Progenitor cell of endocrine pancreas (in vitro differentiated cells): Measurements from ENCODE around the gene UBTD1. TPM values are rescaled to one million over a fixed set of nuclear protein-coding genes. Genes with fewer than 3 reads are reported as not detected.
"Not testable (repeated sequence)": the region's sequence is repeated elsewhere in the genome, so short reads cannot be mapped to it uniquely, and the experiment has no call there.

Experiments
- DNase-seq: peaks from one replicate; pipeline ENCODE4 v3.0.0; 2021; ENCODE audit warnings: low spot score; ENCODE audit not compliant: unreplicated experiment
- H3K27ac Mint-ChIP-seq: 2 replicates; pipeline ENCODE4 v1.8.0; 2021; ENCODE audit warnings: mild to moderate bottlenecking, moderate library complexity, mixed read lengths
- H3K27me3 Mint-ChIP-seq: 2 replicates; pipeline ENCODE4 v1.8.0; 2021; ENCODE audit warnings: mixed read lengths
- H3K36me3 Mint-ChIP-seq: 2 replicates; pipeline ENCODE4 v1.8.0; 2022; ENCODE audit warnings: mixed read lengths; ENCODE audit not compliant: insufficient read depth
- H3K4me1 Mint-ChIP-seq: 2 replicates; pipeline ENCODE4 v1.8.0; 2021; ENCODE audit warnings: low read depth, mixed read lengths
- H3K4me3 Mint-ChIP-seq: 2 replicates; pipeline ENCODE4 v1.8.0; 2021; ENCODE audit warnings: low read depth, mild to moderate bottlenecking, moderate library complexity, mixed read lengths
- H3K9me3 Mint-ChIP-seq: 2 replicates; pipeline ENCODE4 v1.8.0; 2021; ENCODE audit warnings: low read depth, mixed read lengths
- total RNA-seq: library from RNA; stranded (reverse); gene quantifications from 2 replicates; pipeline ENCODE4 v1.2.1, GENCODE V29; 2021
- TF ChIP-seq, protein P1 (sequence below): fragments of 200-600 bp; sonication (generic); IDR thresholded peaks from one replicate; pipeline ENCODE4 v1.5.0; 2021; ENCODE audit warnings: antibody characterized with exemption, mild to moderate bottlenecking; ENCODE audit not compliant: unreplicated experiment

UBTD1 gene
- total RNA-seq, 1 donor from 2014 or later, result 9.0 TPM

DNA sequence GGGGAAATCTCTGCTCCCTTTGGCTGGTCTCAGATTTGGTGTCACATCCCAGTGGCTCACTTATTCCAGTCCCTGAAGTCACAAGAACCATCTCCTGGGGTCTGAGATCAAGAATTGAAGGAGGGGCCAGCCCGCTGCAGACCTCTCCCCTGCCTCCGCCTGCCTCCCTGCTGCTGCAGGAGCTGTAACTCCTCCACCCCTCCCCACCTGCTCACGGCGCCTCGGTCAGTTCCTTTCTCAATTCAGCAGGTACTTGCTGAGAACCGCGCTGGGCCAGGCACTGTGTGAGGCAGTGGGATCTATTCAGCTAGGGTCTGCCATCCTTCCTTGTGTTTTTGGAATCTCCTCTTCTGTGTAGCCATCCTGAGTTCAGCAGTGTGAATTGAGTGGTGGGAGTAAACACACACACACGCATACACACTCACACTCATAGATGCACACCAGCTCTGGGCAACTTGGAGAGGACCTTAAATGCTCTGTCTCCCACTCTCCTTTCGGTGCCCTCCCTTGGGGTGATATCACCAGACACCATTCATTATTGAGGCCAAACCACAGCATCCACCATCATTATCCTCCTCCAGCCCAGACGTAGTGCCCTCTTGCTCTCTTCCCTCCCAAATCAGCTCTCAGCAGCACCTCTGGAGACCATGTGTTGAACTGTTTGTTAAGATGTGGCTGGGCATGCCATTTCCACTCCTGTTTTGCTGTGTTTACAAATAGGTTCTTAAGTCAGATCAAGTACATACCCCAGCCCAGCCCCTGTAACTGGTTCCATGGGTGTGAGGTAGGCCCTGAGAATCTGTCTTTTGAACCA lies 51.8 kb downstream of the UBTD1 start:
- Mint-ChIP-seq H3K27ac (peak overlapping the region; percentile 41), H3K9me3 (peaks cover 4% of the 10 kb centered on the region), H3K27me3 (no peaks in the 10 kb centered on the region), H3K4me1 (peaks cover 17% of the 10 kb centered on the region), H3K36me3 (peaks cover 3% of the 10 kb centered on the region), H3K4me3 (no peak overlapping the region)
- DNase-seq, result no peak
- TF ChIP-seq, protein P1, sequence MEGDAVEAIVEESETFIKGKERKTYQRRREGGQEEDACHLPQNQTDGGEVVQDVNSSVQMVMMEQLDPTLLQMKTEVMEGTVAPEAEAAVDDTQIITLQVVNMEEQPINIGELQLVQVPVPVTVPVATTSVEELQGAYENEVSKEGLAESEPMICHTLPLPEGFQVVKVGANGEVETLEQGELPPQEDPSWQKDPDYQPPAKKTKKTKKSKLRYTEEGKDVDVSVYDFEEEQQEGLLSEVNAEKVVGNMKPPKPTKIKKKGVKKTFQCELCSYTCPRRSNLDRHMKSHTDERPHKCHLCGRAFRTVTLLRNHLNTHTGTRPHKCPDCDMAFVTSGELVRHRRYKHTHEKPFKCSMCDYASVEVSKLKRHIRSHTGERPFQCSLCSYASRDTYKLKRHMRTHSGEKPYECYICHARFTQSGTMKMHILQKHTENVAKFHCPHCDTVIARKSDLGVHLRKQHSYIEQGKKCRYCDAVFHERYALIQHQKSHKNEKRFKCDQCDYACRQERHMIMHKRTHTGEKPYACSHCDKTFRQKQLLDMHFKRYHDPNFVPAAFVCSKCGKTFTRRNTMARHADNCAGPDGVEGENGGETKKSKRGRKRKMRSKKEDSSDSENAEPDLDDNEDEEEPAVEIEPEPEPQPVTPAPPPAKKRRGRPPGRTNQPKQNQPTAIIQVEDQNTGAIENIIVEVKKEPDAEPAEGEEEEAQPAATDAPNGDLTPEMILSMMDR, result no peak

DNA sequence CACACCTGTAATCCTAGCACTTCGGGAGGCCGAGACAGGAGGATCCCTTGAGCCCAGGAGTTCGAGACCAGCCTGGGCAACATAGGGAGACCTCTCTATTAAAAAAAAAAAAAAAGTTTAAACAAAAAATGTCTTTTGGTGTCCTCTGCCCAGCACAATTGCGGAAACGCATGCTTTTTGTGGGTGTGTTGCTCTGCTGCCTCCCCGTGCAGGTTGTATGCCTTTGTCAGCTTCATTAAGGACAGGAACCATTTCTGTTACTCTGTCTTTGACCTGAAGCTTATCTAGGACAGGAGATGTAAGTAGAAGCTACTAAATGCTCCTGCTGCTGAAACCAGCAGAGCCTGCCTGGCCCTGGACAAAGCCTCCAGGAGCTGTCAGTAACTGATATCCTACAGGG lies 52.5 kb downstream of the UBTD1 start:
- no peak overlapping the region for H3K4me3 Mint-ChIP-seq
- TF ChIP-seq, protein P1, result no peak
- no peak overlapping the region for H3K27ac Mint-ChIP-seq

DNA sequence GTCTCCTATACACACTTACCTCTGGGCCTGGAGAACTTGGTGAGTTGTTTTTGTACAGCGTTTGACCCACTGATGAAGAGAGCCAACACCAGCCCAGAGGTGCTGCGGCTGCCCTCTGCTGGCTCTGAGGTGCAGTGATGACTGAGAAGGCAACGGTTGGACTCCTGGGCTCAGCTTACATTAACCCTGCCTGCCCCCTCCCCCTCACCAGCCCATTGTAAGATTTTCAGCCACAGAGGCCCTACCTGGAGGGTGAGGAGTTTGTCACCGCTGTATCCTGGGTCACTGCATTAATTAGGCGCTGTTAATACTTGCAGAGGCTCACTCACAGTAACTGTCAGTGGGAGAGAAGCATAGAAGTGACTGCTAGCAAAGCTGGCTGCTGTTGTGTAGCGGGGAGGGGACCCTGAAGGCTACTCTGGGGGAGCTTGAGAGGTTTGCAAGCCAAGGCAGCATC lies 54.9 kb downstream of the UBTD1 start:
- H3K4me1 Mint-ChIP-seq, result peaks cover 15% of the 10 kb centered on the region
- peaks cover 7% of the 10 kb centered on the region for H3K9me3 Mint-ChIP-seq
- H3K27me3 Mint-ChIP-seq, result no peaks in the 10 kb centered on the region
- peak; percentile 40 for DNase-seq
- no peak overlapping the region for H3K27ac Mint-ChIP-seq
- H3K36me3 Mint-ChIP-seq, result peaks cover 6% of the 10 kb centered on the region
- no peak overlapping the region for H3K4me3 Mint-ChIP-seq
- TF ChIP-seq, protein P1, result peak; percentile 82

More for the DNA sequence above, 52.5 kb downstream of the UBTD1 start:
- no peaks in the 10 kb centered on the region for H3K27me3 Mint-ChIP-seq
- peaks cover 7% of the 10 kb centered on the region for H3K9me3 Mint-ChIP-seq
- H3K4me1 Mint-ChIP-seq, result peaks cover 17% of the 10 kb centered on the region
- DNase-seq, result no peak
- peaks cover 6% of the 10 kb centered on the region for H3K36me3 Mint-ChIP-seq

DNA sequence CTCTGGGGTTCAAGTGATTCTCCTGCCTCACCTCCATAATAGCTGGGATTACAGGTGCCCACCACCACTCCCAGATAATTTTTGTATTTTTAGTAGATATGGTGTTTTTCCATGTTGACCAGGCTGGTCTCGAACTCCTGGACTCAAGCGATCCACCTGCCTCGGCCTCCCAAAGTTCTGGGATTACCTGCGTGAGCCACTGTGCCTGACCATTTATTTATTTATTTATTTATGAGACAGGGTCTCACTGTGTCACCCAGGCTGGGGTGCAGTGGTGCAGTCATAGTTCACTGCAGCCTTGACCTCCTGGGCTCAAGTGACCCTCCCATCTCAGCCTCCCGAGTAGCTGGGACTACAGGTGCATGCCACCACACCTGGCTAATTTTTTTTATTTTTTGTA lies 55.6 kb downstream of the UBTD1 start:
- H3K36me3 Mint-ChIP-seq, H3K27ac Mint-ChIP-seq, H3K4me3 Mint-ChIP-seq, H3K9me3 Mint-ChIP-seq, H3K27me3 Mint-ChIP-seq, DNase-seq: not testable (repeated sequence)
- H3K4me1 Mint-ChIP-seq, result peaks cover 14% of the 10 kb centered on the region

DNA sequence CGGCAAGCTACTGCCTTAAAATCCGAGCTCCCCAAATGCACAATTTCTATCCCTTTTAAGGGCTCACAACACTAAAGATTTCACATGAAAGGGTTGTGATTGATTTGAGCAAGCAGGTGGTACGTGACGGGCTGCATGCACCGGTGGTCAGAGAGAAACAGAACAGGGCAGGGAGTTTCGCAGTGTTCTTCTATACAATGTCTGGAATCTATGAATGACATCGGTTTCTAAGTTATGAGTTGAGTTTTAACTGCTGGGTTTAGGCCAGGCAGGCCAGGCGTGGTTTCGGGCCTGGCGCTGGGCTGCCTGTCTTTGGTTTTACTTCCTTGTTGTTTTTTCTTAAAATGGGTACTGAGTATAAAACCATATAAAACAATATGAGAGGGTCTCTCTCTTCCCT lies 56.8 kb downstream of the UBTD1 start:
- not testable (repeated sequence) for H3K9me3 Mint-ChIP-seq, H3K4me1 Mint-ChIP-seq, H3K4me3 Mint-ChIP-seq, DNase-seq, H3K27me3 Mint-ChIP-seq, H3K36me3 Mint-ChIP-seq
- peak overlapping the region; percentile 36 for H3K27ac Mint-ChIP-seq

DNA sequence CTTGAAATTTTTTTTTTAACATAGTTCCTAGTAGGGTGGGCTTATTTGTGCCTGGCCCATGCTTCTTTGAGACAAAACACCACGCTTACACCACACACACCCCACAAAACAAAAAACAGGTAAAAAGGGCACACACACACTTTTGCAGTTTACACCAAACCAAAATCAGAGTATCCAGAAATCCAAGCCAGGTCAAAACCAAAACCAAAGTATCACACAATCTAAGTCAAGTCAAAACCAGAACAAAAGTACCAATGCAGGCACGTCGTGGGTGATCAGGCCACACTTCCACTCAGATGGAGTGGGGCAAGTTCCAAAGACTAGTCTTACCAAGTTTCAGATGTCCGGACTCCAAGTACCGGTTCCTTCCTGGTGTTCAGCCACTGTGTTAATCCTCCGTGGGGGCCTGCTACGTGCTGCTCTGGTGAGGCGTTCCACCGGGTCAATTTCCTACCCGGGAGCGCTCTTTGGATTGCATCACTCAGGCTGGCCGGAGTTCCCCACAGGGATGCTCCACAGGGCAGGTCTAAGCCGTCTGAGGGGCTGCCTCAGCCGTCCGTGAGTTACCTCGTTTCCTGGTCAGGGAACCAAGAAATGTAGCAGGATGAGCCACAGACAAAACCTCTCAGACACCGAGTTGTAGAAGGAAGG lies 62.1 kb downstream of the UBTD1 start:
- not testable (repeated sequence) for H3K36me3 Mint-ChIP-seq, H3K4me1 Mint-ChIP-seq, DNase-seq, H3K9me3 Mint-ChIP-seq, H3K27ac Mint-ChIP-seq, H3K27me3 Mint-ChIP-seq, H3K4me3 Mint-ChIP-seq

DNA sequence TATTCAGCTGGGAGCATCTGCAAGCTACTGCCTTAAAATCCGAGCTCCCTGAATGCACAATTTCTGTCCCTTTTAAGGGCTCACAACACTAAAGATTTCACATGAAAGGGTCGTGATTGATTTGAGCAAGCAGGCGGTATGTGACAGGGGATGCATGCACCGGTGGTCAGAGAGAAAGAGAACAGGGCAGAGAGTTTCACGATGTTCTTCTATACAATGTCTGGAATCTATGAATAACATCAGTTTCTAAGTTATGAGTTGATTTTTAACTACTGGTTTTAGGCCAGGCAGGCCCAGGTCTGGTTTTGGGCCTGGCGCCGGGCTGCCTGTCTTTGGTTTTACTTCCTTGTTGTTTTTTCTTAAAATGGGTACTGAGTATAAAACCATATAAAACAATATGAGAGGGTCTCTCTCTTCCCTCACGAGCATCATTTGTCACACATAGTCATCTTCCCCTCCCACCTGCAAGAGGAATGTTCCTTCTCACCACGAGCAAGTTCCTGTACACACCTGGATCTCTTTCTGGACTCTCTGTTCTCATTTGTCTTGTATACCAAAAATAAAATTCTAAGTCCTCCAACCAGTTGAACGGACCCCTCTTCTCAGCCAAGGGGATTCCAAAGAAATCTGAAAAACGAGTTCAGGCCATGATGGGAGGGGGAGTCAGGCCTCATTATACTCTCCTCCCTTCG lies 62.8 kb downstream of the UBTD1 start:
- H3K9me3 Mint-ChIP-seq, DNase-seq, H3K27ac Mint-ChIP-seq, H3K27me3 Mint-ChIP-seq, H3K36me3 Mint-ChIP-seq, H3K4me1 Mint-ChIP-seq, H3K4me3 Mint-ChIP-seq: not testable (repeated sequence)

DNA sequence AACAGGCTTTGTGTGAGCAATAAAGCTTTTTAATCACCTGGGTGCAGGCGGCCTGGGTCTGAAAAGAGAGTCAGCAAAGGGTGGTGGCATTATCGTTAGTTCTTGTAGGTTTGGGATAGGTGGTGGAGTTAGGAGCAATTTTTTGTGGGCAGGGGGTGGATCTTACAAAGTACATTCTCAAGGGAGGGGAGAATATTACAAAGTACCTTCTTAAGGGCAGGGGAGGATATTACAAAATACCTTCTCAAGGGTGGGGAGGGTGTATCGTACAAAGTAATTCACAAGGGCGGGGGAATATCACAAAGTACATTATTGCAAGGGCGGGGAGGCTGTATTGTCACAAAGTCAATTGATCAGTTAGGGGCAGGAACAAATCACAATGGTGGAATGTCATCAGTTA lies 63.6 kb downstream of the UBTD1 start:
- not testable (repeated sequence) for H3K9me3 Mint-ChIP-seq, H3K27ac Mint-ChIP-seq, H3K4me1 Mint-ChIP-seq, H3K4me3 Mint-ChIP-seq, H3K36me3 Mint-ChIP-seq, H3K27me3 Mint-ChIP-seq, DNase-seq
